Activated CD8-positive, alpha-beta memory T cell treated with anti-CD3 and anti-CD28 coated beads, Interleukin-2, amount 10 ng/mL, durations not matched to agents 7 days and 5 days (primary cell): ENCODE measurements around the gene TBX1. TPM values are rescaled to one million over a fixed set of nuclear protein-coding genes. Genes with fewer than 3 reads are reported as not detected.
"Not testable (repeated sequence)": the region's sequence is repeated elsewhere in the genome, so short reads cannot be mapped to it uniquely, and the experiment has no call there.

Experiments
- ATAC-seq: fragments of 150-1000 bp; cut with Tn5 transposase; one replicate; pipeline ENCODE4 v1.10.0; 2021; ENCODE audit warnings: moderate library complexity
- CTCF ChIA-PET: fragments of 350-600 bp; sonication (Branson Sonifier 250); formaldehyde crosslinking; loops from one replicate; lab custom pipeline; 2021; ENCODE audit warnings: antibody characterized with exemption; lab: Charles Lee
- DNase-seq: peaks from one replicate; pipeline ENCODE4 v3.0.0-alpha.2; 2020
- H3K27ac Mint-ChIP-seq: one replicate; pipeline ENCODE4 v1.8.0; 2021; ENCODE audit warnings: mild to moderate bottlenecking, mixed read lengths
- H3K27me3 Mint-ChIP-seq: one replicate; pipeline ENCODE4 v1.8.0; 2021; ENCODE audit warnings: mixed read lengths
- H3K36me3 Mint-ChIP-seq: one replicate; pipeline ENCODE4 v1.8.0; 2021; ENCODE audit warnings: mild to moderate bottlenecking, mixed read lengths
- H3K4me1 Mint-ChIP-seq: one replicate; pipeline ENCODE4 v1.8.0; 2021; ENCODE audit warnings: mixed read lengths
- H3K4me3 Mint-ChIP-seq: one replicate; pipeline ENCODE4 v1.8.0; 2021; ENCODE audit warnings: mild to moderate bottlenecking, moderate library complexity, mixed read lengths
- H3K9me3 Mint-ChIP-seq: one replicate; pipeline ENCODE4 v1.8.0; 2022; ENCODE audit warnings: low read depth, mixed read lengths
- total RNA-seq, 2 experiments: library from RNA; stranded (reverse); gene quantifications; one replicate each; pipeline ENCODE4 v1.2.3, GENCODE V29; 2021

TBX1 gene
- total RNA-seq, 2 experiments from 2014 or later, result 0.91 to 1.1 TPM

DNA sequence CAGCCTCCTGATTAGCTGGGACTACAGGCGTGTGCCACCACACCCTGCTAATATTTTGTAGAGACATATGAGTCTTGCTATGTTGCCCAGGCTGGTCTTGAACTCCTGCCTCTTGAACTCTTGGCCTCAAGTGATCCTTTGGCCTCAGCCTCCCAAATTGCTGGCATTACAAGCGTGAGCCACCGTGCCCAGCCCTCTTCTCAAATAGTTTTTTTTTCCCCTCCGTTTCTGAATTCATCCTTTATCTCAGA lies 11.8 kb downstream of the TBX1 start:
- H3K9me3 Mint-ChIP-seq, result no peaks in the 10 kb centered on the region
- H3K4me3 Mint-ChIP-seq, result no peak overlapping the region
- ATAC-seq (no peak), DNase-seq (no peak)
- CTCF ChIA-PET, result interaction anchor here (1.9 kb wide), 1 partner anchor 42 kb away, joined by 6 read pairs; no protein-coding TSS in a partner anchor
- no peak overlapping the region for H3K27ac Mint-ChIP-seq
- peaks cover 7% of the 10 kb centered on the region for H3K4me1 Mint-ChIP-seq
- H3K27me3 Mint-ChIP-seq, result peaks cover 70% of the 10 kb centered on the region
- no peaks in the 10 kb centered on the region for H3K36me3 Mint-ChIP-seq

DNA sequence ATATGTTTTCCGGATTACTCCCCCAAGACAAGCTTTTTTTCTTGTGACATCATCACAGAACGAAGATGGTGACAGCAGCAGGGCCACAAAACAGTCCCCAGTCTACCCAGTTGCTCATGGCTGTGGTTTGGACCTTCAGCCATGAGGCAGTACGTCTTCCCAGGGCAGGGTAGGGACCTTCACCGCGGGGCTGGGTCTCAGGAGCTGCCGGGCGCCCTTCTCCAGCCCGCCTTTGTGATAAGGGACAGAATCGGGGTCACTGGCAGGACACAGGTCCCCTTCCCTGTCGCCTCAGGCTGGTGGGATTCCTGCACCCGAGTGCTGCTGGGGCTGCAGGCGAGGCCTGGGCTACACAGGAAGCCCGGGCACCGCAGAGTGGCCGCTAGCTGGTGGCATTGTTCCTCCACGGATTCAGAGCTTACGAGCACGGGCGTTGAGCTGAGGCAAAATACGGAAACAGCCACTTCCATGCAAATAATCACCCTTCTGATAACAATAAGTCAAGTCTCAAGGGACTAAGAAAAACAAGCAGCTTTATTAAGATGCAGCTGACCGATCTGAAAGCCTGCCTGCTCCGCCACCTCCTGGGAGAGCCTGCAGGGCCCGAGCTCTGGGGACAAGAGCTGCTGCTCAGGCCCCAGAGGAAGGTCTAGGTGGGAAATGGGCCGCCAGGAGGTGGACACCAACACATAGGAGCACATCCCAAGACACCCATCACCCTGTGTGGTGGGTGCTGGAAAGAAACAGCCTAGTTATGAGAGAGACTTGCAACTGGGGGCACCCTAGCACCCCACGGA lies 12.3 kb downstream of the TBX1 start:
- Mint-ChIP-seq H3K9me3 (no peaks in the 10 kb centered on the region), H3K4me3 (no peak overlapping the region), H3K4me1 (peaks cover 3% of the 10 kb centered on the region), H3K36me3 (no peaks in the 10 kb centered on the region), H3K27me3 (peaks cover 65% of the 10 kb centered on the region), H3K27ac (no peak overlapping the region)
- DNase-seq, result no peak
- CTCF ChIA-PET, result interaction anchor here (1.9 kb wide), 1 partner anchor 42 kb away, joined by 6 read pairs; no protein-coding TSS in a partner anchor
- no peak for ATAC-seq

DNA sequence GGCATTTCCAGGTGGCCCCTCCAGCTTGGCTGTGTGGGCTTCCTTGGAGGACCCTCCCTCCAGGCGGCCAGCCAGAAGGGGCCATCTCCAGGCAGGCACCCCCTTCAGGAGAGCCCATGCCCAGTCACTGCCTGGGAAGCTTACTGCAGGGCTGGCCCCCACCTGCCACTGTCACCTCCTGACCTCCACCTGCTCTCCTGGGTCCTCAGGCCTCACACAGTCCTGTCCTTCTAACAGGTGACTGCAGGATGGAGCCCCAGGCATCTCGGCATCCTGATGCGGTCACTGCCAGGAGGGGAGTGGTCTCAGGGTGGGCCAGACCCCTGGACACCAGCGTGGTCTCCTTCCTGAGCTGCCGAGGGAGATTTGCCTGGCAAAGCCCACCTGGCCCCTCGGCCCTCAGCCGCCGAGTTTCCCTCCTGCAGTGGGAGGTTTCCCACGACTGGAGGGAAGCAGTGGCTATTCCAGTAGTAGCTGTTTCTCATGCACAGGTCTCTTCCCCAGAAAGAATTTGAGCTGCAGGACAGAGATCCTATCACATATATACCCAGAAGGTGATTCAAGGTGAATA lies 13.0 kb downstream of the TBX1 start:
- CTCF ChIA-PET, result interaction anchor here (1.9 kb wide), 1 partner anchor 43 kb away, joined by 6 read pairs; no protein-coding TSS in a partner anchor
- Mint-ChIP-seq H3K36me3 (no peaks in the 10 kb centered on the region), H3K27me3 (peaks cover 64% of the 10 kb centered on the region), H3K9me3 (no peaks in the 10 kb centered on the region), H3K4me1 (peaks cover 2% of the 10 kb centered on the region), H3K4me3 (no peak overlapping the region), H3K27ac (no peak overlapping the region)
- no peak for DNase-seq
- ATAC-seq, result no peak

- H3K4me3 Mint-ChIP-seq, result no peak overlapping the region
- H3K36me3 Mint-ChIP-seq, result no peaks in the 10 kb centered on the region
- DNase-seq, result no peak
- H3K27me3 Mint-ChIP-seq, result peaks cover 57% of the 10 kb centered on the region
- ATAC-seq, result no peak
- no peak overlapping the region for H3K27ac Mint-ChIP-seq
- CTCF ChIA-PET, result no interaction called here
- peaks cover 2% of the 10 kb centered on the region for H3K4me1 Mint-ChIP-seq
- no peaks in the 10 kb centered on the region for H3K9me3 Mint-ChIP-seq
Measured at GRCh38 chr22:19774628-19775027, 14.1 kb downstream of the TBX1 start.

GRCh38 chr22:19775496-19776325 lies 15.1 kb downstream of the TBX1 start:
- peaks cover 54% of the 10 kb centered on the region for H3K27me3 Mint-ChIP-seq
- H3K4me3 Mint-ChIP-seq, result no peak overlapping the region
- no peaks in the 10 kb centered on the region for H3K9me3 Mint-ChIP-seq
- ATAC-seq (no peak), DNase-seq (no peak)
- H3K27ac Mint-ChIP-seq, result no peak overlapping the region
- peaks cover 2% of the 10 kb centered on the region for H3K4me1 Mint-ChIP-seq
- no peaks in the 10 kb centered on the region for H3K36me3 Mint-ChIP-seq
- CTCF ChIA-PET, result interaction anchor here (2.0 kb wide), 1 partner anchor 135 kb away, joined by 7 read pairs; no protein-coding TSS in a partner anchor

DNA sequence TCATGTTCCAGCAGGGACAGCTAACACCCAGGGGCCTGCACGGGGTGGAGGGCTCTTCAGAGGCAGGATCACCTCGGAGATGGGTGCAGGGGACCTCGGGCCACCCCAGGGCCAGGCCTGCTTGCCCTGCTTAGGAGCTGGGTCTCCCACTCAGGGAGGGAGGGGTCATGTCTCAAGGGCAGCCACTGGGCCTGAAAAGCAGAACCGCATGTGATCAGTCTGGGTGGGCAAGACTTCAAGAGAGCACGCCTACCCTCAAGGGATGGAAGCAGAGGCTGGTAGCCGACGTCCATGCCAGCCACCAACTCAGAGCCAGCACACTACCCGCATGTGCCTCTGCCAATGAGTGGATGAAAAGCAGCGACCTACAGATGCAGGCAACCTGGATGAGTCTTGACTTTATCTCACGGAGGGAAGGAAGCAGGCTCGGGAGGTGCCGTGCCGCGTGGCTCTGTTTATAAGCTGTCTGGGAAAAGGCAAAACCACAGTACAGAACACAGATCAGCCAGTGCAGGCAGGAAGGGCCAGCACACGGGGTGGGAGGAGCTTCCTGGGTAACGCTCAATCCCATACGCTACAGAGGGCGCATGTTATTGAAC lies 16.0 kb downstream of the TBX1 start:
- Mint-ChIP-seq H3K4me1 (peaks cover 2% of the 10 kb centered on the region), H3K27me3 (peaks cover 48% of the 10 kb centered on the region), H3K36me3 (no peaks in the 10 kb centered on the region), H3K9me3 (no peaks in the 10 kb centered on the region), H3K4me3 (no peak overlapping the region), H3K27ac (no peak overlapping the region)
- CTCF ChIA-PET, result interaction anchor here (0.6 to 2.0 kb wide), 2 partner anchors 134 to 296 kb away, joined by 3 to 7 read pairs; no protein-coding TSS in a partner anchor
- no peak for DNase-seq
- peak; percentile 39 for ATAC-seq

DNA sequence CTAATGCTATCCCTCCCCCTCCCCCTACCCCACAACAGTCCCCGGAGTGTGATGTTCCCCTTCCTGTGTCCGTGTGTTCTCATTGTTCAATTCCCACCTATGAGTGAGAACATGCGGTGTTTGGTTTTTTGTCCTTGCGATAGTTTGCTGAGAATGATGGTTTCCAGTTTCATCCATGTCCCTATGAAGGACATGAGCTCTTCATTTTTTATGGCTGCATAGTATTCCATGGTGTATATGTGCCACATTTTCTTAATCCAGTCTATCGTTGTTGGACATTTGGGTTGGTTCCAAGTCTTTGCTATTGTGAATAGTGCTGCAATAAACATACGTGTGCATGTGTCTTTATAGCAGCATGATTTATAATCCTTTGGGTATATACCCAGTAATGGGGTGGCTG lies 16.6 kb downstream of the TBX1 start:
- not testable (repeated sequence) for ATAC-seq, H3K4me1 Mint-ChIP-seq

DNA sequence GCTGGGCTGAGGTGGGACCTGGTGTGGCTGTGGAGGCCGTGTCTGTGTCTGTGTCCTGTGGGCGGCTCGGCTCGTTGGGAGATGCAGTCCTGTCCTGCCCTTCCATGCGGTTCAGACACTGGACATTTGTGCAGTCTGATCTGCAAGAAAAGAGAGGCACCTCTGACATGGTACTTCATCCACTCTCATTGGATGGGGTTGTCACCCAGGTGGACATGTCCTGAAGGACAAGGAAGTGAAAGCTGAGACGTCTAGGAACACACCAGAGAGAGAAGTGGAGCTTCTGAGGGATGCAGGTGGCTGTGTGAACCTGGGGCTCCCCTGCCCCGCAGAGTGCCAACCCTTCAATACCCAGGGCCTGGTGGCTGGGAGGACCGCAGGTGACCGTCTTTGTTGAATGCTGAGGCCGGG lies 18.4 kb downstream of the TBX1 start:
- no peak for ATAC-seq
- Mint-ChIP-seq H3K9me3 (no peaks in the 10 kb centered on the region), H3K4me1 (peaks cover 2% of the 10 kb centered on the region), H3K36me3 (no peaks in the 10 kb centered on the region), H3K27me3 (peaks cover 29% of the 10 kb centered on the region), H3K4me3 (no peak overlapping the region), H3K27ac (no peak overlapping the region)
- CTCF ChIA-PET, result interaction anchor here (1.2 kb wide), 1 partner anchor 49 kb away, joined by 3 read pairs; no protein-coding TSS in a partner anchor
- no peak for DNase-seq

More for the DNA sequence above, 16.6 kb downstream of the TBX1 start:
- not testable (repeated sequence) for H3K27ac Mint-ChIP-seq, H3K36me3 Mint-ChIP-seq, DNase-seq, H3K9me3 Mint-ChIP-seq, H3K4me3 Mint-ChIP-seq
- CTCF ChIA-PET, result interaction anchor here (0.6 to 2.0 kb wide), 2 partner anchors 133 to 295 kb away, joined by 3 to 7 read pairs; no protein-coding TSS in a partner anchor
- H3K27me3 Mint-ChIP-seq, result peaks cover 44% of the 10 kb centered on the region

- H3K36me3 Mint-ChIP-seq, result no peaks in the 10 kb centered on the region
- DNase-seq, result no peak
- CTCF ChIA-PET, result interaction anchor here (1.2 kb wide), 1 partner anchor 49 kb away, joined by 3 read pairs; no protein-coding TSS in a partner anchor
Measured at GRCh38 chr22:19779685-19780268, 19.2 kb downstream of the TBX1 start.

GRCh38 chr22:19782533-19782932 lies 22.0 kb downstream of the TBX1 start:
- Mint-ChIP-seq H3K27ac (no peak overlapping the region), H3K36me3 (no peaks in the 10 kb centered on the region), H3K9me3 (no peaks in the 10 kb centered on the region), H3K27me3 (peaks cover 16% of the 10 kb centered on the region), H3K4me3 (no peak overlapping the region), H3K4me1 (no peaks in the 10 kb centered on the region)
- no peak for DNase-seq
- CTCF ChIA-PET, result interaction anchor here (1.2 kb wide), 1 partner anchor 52 kb away, joined by 4 read pairs; no protein-coding TSS in a partner anchor
- no peak for ATAC-seq

More at GRCh38 chr22:19779685-19780268, 19.2 kb downstream of the TBX1 start:
- no peak for ATAC-seq
- Mint-ChIP-seq H3K4me1 (peaks cover 2% of the 10 kb centered on the region), H3K27ac (no peak overlapping the region), H3K9me3 (no peaks in the 10 kb centered on the region), H3K27me3 (peaks cover 23% of the 10 kb centered on the region), H3K4me3 (no peak overlapping the region)

- CTCF ChIA-PET, result no interaction called here
- Mint-ChIP-seq H3K27me3 (peaks cover 11% of the 10 kb centered on the region), H3K4me1 (no peaks in the 10 kb centered on the region), H3K36me3 (no peaks in the 10 kb centered on the region), H3K4me3 (no peak overlapping the region), H3K27ac (no peak overlapping the region), H3K9me3 (no peaks in the 10 kb centered on the region)
- ATAC-seq (no peak), DNase-seq (no peak)
Measured at GRCh38 chr22:19783586-19784383, 23.2 kb downstream of the TBX1 start.
